Activated CD4-positive, alpha-beta T cell treated with anti-CD3 and anti-CD28 coated beads, Interleukin-2, amount 50 U/mL, for 24 hours (primary cell): ENCODE data around the gene LPCAT1.
"Not testable (repeated sequence)": the region's sequence is repeated elsewhere in the genome, so short reads cannot be mapped to it uniquely, and the experiment has no call there.

Experiments
- DNase-seq, 2 donors: peaks; one replicate each; pipeline ENCODE4 v3.0.0-alpha.2; 2020; ENCODE audit warnings: low read depth in 1 of 2, low spot score in 1 of 2

LPCAT1 gene

GRCh38 chr5:1430121-1430795 is 93.5 kb downstream of the LPCAT1 start:
- no peak for DNase-seq

GRCh38 chr5:1429496-1429895 is 94.3 kb downstream of the LPCAT1 start:
- DNase-seq = no peak

GRCh38 chr5:1429066-1429465 is 94.7 kb downstream of the LPCAT1 start:
- no peak for DNase-seq

- DNase-seq = no peak
Measured at GRCh38 chr5:1428107-1428506, 95.7 kb downstream of the LPCAT1 start.

- DNase-seq = no peak
Measured at GRCh38 chr5:1424716-1425115, 99.0 kb downstream of the LPCAT1 start.

GRCh38 chr5:1423901-1424603 is 99.7 kb downstream of the LPCAT1 start:
- no peak for DNase-seq

GRCh38 chr5:1422522-1422921 is 101.2 kb downstream of the LPCAT1 start:
- not testable (repeated sequence) for DNase-seq

GRCh38 chr5:1421521-1422341 is 102.0 kb downstream of the LPCAT1 start:
- no peak for DNase-seq

GRCh38 chr5:1420211-1421195 is 103.3 kb downstream of the LPCAT1 start:
- DNase-seq = no peak

GRCh38 chr5:1419476-1420210 is 104.1 kb downstream of the LPCAT1 start:
- no peak for DNase-seq

- DNase-seq = no peak
Measured at GRCh38 chr5:1418921-1419280, 104.9 kb downstream of the LPCAT1 start.

- no peak for DNase-seq
Measured at GRCh38 chr5:1418238-1418920, 105.4 kb downstream of the LPCAT1 start.

GRCh38 chr5:1417586-1418225 is 106.1 kb downstream of the LPCAT1 start:
- DNase-seq = no peak

- DNase-seq = no peak
Measured at GRCh38 chr5:1416856-1417469, 106.8 kb downstream of the LPCAT1 start.

GRCh38 chr5:1415626-1416360 is 108.0 kb downstream of the LPCAT1 start:
- DNase-seq = no peak

GRCh38 chr5:1415059-1415425 is 108.7 kb downstream of the LPCAT1 start:
- no peak for DNase-seq

- no peak for DNase-seq
Measured at GRCh38 chr5:1414311-1415058, 109.3 kb downstream of the LPCAT1 start.
